Stimulated activated CD8-positive, alpha-beta memory T cell treated with anti-CD3 and anti-CD28 coated beads, Interleukin-7, amount 100 ng/mL, for 48 hours (primary cell): ENCODE measurements around the gene RSPH1.

Source experiments
- DNase-seq, 2 donors: peaks; one replicate each; pipeline ENCODE4 v3.0.0-alpha.2; 2020; ENCODE audit warnings: low read depth in 1 of 2; ENCODE audit errors: extremely low read depth in 1 of 2

The RSPH1 gene

DNA sequence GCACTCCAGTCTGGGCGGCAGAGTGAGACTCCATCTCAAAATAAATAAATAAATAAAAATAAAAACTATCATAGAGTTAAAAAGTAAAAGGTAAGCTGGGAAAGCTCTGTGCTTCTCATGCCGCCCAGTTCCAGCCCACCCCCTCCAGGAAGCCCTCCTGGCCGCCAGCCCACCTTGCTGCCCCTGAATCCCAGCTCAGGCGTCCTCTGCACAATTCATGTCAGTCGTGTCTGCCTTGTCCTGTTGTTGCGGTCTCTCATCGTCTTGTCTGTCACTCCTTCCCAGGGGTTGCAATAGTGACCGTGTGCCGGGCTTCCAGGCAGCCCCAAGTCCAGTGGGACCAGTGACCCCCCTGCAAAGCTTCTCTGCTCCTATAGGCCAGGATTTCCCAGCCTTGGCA, 44.1 kb downstream of the RSPH1 start:
- DNase-seq = no peak

DNA sequence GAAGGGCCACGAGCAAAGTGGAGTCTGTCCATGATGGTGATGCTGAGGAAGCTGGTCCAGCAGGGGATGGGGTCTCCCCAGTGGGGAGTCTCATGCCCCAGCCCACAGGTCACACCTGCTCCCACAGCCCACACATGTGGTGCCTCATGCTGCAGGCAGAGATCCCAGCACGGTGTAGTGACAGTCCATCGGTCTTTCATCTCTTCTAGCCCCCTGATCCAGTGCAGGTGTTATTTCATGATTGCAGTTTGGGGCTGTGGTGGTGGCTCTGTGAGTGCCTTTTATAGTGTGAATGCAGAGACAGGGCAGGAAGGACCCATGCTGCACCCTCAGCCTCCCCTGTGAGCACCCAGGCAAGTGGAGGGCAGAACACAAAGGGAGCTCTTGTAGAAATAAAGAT, 47.3 kb downstream of the RSPH1 start:
- no peak for DNase-seq

DNA sequence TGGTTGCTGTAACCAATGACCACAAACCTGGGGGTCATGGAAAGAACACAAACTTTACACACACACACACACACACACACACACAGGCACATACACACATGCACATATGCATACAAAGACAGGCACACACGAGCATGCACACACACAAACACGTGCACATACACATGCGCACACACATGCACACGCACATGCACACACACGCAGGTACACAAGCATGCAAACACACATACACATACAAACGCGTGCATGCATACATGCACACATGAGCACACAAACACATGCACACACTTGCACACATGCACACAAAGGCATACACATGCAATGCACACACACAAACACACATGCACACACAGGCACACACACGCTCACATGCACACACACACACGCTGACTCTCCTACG, 48.3 kb downstream of the RSPH1 start:
- DNase-seq = no peak

DNA sequence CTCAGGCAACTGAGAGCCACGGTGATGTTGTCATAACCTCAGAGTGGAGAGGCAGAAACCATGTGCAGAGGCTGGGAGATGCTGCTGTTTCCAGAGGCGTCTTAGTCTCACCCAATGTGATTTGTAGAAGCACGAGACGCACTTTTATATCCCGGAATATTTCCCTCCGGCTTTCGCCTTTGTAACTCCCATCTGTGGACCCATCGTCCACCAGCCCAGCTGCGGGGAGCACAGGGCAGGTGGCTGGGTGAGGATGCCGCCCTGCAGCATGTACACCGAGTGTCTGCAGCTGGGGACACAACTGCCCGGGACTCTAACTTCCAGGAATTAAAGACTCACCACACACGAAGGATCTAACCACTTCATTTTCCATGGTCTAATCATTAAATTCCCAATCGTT, 48.8 kb downstream of the RSPH1 start:
- DNase-seq = no peak

DNA sequence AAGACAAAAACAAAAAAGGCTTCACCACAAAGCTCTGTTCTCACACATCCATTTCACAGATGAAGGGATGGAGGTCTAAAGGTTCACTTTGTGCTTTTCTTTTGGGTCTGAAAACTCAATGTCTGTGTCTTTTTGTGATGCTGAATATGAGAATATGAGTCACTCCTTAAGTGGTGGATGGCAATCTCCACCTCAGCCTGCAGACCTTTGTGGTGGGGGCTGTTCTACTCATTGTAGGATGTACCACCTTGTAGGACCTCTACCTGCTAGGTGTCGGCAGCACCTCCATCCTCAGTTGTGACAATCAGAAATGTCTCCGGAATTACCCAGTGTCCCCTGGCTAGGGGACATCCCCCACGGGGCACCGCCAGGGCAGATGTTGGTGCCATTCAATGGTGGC, 49.5 kb downstream of the RSPH1 start:
- DNase-seq = no peak

DNA sequence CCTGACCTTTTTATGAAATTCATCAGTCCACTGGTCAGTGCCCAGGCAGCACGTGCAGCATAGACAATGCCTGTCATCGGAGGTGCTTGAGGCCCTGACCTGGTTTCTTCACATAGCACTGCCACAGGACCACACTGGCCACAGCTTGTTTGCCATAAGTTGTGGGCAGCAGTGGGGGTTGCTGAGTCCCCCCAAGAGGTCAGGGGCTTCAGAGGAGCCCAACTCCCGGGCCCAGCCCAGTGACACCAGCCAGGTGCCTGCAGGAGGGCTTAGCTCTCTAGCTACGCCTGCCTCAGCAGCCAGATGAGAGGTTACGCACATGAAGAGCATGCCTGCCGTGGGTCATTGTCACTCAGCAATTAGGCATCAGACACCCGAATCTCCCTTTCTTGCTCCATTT, 50.7 kb downstream of the RSPH1 start:
- no peak for DNase-seq

DNA sequence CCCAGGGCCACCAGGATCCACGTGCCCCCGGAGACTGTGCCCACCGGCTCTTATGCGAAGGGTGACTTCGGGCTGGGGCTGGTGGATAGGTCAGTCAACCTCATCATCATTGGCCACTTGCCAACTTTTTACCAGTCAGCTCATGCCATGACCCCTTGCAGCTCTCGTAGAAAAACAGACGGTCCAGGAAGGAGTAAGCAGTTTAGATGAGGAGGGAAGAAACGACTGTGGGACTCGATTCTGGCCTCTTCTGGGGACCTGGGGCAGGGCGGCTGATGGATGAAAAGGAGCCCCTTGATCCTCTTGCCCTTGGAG, 51.3 kb downstream of the RSPH1 start:
- no peak for DNase-seq

DNA sequence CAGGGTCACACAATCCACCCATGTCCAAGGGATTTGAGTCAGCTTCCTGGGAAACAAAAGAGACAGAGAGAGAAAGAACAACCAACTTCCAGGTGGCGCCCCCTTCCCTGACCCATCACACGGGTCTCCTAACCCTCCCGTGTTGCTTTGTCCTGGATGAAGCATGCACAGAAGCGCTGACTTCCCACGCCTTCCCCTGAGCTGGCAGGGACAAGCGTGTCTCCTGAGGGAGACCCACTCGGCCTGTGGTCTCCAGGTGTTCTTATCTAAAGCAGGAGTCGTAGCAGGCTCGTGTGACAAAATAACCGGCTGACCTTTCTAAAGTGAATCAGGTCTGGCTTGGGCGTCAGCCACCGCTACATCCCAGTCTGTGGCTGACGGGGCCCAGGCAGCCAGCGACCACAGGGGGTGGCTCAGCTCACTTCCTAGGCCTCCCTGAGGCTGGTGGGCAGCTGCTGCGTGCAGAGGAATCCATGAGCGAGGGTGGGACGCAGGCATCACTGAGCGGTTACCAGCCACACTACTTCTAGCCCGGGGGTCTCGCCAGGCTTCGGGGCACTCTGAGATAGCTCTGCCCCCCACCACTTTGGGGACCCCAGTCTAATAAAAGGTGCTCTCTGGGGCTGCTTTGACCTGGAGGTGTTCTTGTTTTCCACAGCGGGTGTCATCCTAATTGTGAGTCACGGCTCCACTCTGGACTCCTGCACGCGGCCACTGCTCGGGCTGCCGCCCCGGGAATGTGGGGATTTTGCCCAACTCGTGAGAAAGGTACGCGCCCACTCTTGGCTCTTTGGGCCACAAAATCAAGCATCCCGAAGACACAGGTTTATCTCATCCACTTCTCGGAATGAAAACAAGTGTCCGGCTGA, 51.9 kb downstream of the RSPH1 start:
- DNase-seq = no peak

DNA sequence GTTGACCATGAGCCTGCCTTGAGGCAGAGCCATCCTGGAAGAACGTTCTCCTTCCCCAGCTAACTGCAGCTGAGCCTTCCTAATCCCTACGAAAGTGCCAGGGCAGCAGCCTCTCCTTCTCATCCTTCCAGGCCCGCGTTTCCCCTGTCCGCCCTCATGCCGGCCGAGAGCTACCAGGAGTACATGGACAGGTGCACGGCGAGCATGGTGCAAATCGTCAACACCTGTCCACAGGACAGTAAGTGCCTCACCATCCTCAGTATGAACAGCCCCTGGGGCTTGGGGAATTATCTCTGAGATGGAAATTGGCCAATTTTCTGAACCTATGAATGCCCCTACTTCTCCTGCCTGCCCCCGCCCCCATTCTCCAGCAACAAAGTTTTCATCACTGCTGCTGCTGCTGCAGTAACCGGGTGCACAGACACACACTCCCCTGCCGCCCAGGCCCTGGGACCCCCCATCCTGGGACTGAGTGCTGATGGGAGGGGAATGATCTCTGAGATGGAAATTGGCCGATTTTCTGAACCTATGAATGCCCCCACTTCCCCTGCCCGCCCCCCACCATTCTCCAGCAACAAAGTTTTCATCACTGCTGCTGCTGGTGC, 52.7 kb downstream of the RSPH1 start:
- DNase-seq = no peak

DNA sequence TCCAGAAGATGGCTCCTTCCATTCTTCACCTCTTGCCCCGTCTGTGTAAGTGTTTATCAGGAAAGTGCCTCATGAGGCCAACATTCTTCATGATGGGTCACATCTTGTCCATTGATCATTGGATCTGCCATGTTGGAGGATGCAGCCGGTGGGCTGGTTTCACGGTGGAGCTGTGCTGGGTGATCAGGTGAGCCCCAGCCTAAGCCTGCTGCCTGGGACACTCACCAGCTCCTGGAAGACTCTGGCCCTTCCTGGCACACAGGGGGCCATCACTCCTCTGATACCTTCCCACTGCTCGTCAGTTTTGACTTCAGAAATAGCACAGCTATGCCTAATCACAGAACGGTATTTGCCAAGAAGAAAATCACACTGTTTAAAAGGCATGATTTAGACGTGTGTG, 54.1 kb downstream of the RSPH1 start:
- no peak for DNase-seq

DNA sequence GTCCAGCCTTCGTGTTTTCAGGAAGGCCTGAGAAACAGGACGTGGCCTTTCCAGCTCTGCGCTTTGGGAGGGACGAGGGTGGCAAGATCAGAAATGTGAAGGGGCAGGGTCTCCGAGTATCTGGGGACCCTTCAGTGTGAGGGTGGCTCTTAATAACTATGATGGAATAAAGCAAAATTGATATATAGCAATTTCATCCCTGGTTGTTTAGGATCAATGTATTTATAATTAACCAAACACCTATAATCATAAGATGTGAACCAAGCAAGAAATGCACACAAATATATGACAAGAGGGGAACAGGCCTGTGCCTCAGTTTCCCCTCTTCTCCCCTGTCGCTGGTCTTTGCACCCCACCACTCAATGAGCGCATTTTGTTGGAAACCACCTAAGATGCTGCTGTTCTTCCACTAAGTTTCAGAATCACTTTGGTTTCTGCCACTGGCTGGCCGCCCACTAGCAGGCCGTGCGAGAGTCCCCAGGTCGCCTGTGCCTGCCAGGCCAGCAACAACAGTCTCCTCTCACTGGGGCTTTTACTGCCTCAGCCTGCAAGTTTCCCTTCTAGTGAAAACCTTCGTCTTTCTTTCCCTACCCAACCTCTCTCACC, 55.7 kb downstream of the RSPH1 start:
- no peak for DNase-seq

DNA sequence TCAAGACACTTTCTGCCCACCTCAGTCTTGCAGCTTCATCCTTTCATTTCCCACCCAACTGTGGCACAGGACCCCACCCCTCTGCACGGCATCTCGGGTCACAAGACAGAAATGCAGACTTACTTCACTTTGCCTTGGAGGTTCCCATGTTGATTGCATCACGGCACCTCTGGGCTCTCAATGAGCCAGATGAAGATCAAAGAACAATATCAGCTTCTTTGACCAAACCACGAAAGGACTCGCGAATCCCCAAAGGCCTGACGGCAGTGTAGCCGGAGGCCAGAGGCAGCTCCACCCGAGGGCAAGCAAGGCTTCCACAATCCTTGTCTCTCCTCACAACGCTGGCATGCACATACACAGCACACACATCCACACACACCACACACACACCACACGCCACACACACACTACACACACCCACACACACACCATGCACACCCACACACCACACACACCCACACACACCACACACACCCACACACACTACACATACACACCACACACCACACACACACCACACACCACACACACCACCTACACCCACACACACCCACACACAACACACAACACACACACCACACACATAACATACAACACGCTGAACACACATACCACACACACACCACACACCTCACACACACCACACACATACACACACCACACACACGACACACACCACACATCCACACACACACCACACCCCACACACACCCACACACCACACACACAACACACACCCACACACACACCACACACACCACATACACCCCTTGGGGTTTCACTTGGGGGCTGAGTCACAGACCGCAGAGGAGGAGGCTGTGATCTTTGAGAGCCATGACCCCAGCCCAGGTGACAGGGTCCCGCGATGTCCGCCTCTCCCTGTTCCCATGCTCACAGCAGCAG, 56.5 kb downstream of the RSPH1 start:
- no peak for DNase-seq

DNA sequence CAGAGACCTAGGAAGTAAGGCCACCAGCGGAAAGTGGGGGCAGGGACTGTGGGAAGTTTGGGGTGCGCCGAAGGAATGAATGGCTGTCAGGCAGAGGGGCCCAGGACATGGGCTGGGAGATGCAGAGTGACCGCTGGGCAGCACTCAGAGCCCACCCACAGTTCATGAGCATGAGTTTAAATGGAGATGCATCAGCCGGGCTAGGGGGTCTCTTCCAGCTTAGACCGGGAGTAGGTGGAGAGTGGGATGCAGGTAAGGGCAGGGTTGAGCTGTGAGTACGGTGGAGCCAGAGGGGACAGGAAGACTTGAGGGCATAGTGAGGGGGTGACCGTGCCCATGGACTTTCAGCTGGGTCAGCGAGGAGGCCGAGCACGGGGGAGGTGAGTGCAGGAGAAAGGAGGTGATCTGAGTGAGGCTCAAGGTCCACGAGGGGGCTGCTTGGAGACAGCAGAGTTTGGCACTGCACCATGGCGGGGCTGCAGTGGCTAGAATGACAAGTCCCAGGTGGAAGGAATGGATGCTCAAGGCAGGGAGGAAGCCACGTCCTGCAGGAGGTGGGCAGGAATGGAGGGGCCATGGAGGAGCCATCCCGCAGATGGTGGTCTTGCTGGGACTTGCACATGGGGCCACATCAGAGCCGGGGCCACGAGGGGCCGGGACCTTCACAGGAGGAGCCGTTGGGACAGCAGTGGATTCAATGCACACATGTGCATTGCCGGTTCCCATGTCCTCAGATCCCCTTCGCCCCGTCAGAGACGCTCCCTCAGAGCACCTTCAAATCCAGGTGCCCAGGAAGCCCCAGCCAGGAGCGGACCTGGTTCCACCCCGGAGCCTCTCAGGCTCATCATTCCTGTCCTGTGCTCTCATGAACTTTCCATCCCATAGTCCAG, 57.5 kb downstream of the RSPH1 start:
- no peak for DNase-seq

DNA sequence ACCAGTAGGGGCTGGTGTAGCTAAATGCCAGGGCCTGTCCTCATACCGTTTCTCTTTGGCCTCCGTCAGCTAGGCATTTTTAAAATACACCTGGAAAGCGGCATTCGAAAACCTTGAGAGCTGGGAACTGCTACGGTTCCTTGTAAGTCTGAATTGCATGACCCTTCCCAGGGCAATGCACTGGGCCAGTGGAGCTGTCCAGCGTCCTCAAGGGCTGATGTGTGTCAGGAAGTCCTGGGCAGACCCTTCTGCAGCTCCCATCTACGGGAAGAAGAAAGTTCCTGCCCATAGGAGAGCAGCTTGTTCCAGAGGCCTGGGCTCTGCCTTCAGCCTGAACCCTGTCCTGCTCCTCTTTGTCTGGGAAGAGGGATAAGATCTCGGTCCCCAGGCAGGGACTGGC, 58.2 kb downstream of the RSPH1 start:
- no peak for DNase-seq

DNA sequence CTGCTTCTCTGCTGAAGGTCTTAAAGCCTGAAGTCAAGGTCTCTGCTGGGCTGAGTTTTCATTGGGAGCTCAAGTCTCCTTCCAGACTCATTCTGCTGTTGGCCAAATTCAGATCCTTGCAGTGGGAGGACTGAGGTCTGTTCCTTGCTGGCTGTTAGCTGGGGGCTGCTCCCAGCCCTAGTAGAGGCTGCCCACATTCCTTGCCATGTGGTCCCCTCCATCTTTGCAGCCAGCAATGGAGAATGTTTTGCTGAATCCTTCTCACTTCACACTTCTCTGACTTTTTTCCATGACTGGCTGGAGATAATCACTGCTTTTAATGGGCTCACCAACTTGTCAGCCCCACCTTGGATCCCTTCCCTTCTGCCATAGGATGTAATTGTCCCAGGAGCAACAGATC, 59.1 kb downstream of the RSPH1 start:
- DNase-seq = no peak

DNA sequence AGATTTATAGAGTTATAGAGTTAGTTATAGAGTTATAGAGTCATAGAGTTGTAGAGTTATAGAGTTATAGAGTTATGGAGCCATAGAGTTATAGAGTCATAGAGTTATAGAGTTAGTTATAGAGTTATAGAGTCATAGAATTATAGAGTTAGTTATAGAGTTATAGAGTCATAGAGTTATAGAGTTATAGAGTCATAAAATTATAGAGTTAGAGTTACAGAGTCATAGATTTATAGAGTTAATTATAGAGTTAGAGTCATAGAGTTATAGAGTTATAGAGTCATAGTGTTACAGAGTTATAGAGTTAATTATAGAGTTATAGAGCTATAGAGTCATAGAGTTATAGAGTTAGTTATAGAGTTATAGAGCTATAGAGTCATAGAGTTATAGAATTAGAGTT, 60.2 kb downstream of the RSPH1 start:
- DNase-seq = no peak

DNA sequence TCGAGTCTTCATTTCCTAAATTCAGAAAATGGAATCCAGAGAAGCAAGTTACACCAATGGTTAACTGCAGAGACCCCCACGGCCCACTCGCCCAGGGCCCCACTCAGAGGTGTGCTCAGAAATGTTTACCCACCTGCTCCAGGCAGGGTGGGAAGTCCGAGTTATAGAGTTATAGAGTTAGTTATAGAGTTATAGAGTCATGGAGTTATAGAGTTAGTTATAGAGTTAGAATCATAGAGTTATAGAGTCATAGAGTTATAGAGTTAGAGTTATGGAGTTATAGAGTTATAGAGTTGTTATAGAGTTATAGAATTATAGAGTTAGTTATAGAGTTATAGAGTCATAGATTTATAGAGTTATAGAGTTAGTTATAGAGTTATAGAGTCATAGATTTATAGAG, 60.6 kb downstream of the RSPH1 start:
- no peak for DNase-seq

DNA sequence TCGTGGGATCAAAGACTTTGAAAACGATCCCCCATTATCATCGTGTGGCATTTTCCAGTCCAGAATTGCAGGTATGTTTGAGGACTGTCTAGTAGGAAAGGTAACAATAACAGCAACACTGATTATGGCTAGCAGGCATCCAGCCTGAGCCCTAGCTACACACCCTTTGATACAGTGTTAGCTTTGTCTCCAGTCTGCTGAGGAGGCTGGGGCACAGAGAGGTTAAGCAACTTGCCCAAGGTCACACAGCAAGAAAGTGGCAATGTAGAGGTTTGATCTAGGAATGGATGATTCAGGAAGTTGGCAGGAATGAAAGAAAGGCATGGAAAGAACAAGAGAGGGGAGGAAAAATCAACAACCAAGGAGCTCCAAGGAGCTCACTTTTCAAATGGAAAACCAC, 61.1 kb downstream of the RSPH1 start:
- DNase-seq = no peak

DNA sequence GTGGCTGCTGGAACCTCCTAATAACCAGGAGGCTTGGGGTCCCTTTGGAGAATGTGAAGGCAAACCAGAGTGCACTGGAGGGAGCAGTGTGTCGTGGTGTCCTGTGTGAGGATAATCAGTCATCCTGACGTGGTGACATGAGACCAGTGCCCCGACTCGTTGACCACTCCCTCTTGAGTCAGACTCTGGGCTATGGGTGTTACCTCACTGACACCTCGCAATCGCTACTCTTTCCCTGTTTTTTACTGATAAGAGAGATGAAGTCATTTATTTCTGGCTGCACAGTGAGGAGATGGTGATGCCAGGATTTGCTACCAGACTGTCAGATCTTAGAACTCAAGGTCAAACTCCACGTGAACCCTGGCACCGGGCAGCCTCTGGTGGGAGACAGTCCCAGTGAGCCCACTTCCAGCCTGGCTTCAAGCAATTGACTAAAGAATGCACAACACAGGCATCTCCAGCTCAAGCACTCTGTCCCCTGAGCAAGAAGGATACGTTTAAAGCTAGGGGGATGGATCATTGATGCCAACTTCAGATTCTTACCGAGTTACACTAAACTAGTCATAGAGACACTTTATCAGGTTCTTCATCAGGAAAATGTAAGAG, 62.0 kb downstream of the RSPH1 start:
- DNase-seq = no peak

DNA sequence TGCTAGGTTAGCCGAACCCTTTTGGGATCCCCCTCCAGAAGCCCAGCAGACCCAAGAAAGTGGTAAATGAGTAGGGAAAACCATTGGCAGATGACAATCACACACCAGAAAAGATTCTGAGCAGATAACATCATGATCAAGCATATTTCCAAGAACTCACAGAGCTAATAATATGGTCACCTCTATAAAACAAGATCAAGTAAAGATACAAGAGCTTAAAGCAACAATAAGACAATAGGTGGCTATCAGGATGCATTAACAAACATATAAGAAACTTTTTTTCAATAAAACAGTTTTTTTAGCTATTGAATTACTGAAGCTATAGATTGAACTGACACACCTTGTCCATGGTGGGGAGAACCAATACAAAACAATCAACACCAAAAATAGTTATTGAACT, 63.3 kb downstream of the RSPH1 start:
- no peak for DNase-seq
